ENCODE measurements around the gene MICU1. TPM values are rescaled to one million over a fixed set of nuclear protein-coding genes. Genes with fewer than 3 reads are reported as not detected.
A peak's percentile ranks its signal among the peaks of the same experiment; 100 is the strongest.

The MICU1 gene
- total RNA-seq, 2 donors from 2014 or later, result 42.8 to 49.6 TPM

- DNase-seq (ENCODE audit: low spot score in 2 of 2) (peak in 1 of 2 donors; percentile 77), ATAC-seq (peak; percentile 10 to 82)
These were observed 280.9 kb downstream of the MICU1 start for GRCh38 chr10:72344932-72345331.

GRCh38 chr10:72342911-72343310 is 283.0 kb downstream of the MICU1 start:
- peak overlapping the region; percentile 68 to 85 for H3K27ac Mint-ChIP-seq
- no peaks in the 10 kb centered on the region for H3K9me3 Mint-ChIP-seq
- ATAC-seq, result no peak
- no peak for DNase-seq (ENCODE audit: low spot score in 2 of 2)
- H3K36me3 Mint-ChIP-seq, result peaks cover 2 to 7% of the 10 kb centered on the region in 2 donors

More at GRCh38 chr10:72344932-72345331, 280.9 kb downstream of the MICU1 start:
- Mint-ChIP-seq H3K36me3 (peaks cover 0 to 7% of the 10 kb centered on the region in 2 donors), H3K9me3 (no peaks in the 10 kb centered on the region), H3K27ac (peak overlapping the region; percentile 42 to 79)

DNA sequence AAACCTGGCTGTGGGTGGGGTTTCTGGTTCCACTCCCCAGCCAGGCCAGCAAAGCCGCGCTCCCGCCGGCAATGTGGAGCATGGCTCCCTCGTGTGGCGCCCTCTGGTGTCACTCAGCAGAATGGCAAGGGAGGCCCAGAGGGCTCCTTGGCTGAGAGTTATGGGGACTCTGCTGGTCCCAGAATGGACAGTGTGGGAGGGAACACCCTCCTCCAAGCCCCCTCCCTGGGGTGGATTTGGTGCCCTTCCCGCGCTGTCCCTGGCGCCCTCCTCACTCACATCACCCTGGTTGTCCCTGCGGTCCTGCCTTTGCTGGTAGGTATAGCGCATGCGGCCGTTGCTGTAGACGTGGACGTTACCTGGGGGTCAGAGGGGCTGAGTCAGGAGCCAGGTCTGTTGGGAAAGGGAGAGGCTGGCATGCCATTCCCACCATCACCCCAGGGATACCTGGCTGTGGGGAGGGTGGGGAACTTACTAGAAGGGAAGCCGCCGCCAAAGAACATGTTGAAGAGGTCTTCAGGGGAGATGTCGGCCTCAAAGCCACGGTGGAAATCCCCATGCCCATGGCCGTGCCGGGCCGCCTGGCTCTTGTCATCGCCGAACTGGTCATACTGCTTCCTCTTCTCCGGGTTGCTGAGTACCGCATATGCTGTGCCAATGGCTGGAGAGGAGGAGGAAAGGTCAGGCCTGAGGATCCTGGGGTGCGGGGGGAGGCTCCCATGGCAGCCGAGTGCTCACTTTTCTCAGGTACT is 285.2 kb downstream of the MICU1 start:
- DNase-seq (ENCODE audit: low spot score in 2 of 2) (peak; percentile 80 to 89), ATAC-seq (peak; percentile 28 to 48)
- Mint-ChIP-seq H3K9me3 (no peaks in the 10 kb centered on the region), H3K36me3 (peaks cover 11 to 13% of the 10 kb centered on the region in 2 donors), H3K27ac (peak overlapping the region in 1 of 2 donors; percentile 55)

DNA sequence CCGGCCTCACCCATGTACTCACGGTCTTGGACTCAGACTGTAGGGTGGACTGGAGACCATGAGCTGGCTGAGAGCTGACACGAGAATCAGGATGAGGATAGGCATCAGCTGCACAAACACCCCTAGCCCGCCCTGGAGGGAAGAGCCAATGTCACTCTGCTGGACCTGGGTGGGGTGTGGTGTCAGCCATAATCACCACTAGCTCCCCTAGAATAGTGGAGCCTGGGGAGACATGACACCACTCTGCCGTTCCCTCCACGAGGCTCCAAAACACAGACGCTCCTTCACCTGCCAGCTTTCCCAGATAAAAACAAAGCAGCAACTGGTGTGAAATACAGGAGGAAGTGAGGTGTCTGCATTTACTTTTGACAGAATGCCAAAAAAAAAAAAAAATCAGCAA is 287.7 kb downstream of the MICU1 start:
- Mint-ChIP-seq H3K9me3 (no peaks in the 10 kb centered on the region), H3K27ac (no peak overlapping the region), H3K36me3 (peaks cover 13 to 23% of the 10 kb centered on the region in 2 donors)
- no peak for DNase-seq (ENCODE audit: low spot score in 2 of 2)
- no peak for ATAC-seq

GRCh38 chr10:72337722-72338121 is 288.2 kb downstream of the MICU1 start:
- ATAC-seq (no peak), DNase-seq (ENCODE audit: low spot score in 2 of 2) (no peak)
- Mint-ChIP-seq H3K27ac (no peak overlapping the region), H3K36me3 (peaks cover 13 to 27% of the 10 kb centered on the region in 2 donors), H3K9me3 (no peaks in the 10 kb centered on the region)

- H3K27ac Mint-ChIP-seq, result peak overlapping the region; percentile 50 to 97
- H3K36me3 Mint-ChIP-seq, result peaks cover 13 to 27% of the 10 kb centered on the region in 2 donors
- H3K9me3 Mint-ChIP-seq, result no peaks in the 10 kb centered on the region
- DNase-seq (ENCODE audit: low spot score in 2 of 2) (peak; percentile 79 to 82), ATAC-seq (peak in 1 of 2 donors; percentile 15)
These were observed 288.7 kb downstream of the MICU1 start for GRCh38 chr10:72337039-72337629.

- Mint-ChIP-seq H3K9me3 (no peaks in the 10 kb centered on the region), H3K36me3 (peaks cover 13 to 31% of the 10 kb centered on the region in 2 donors), H3K27ac (peak overlapping the region; percentile 77 to 97)
- DNase-seq (ENCODE audit: low spot score in 2 of 2), result no peak
- ATAC-seq, result no peak
These were observed 289.4 kb downstream of the MICU1 start for GRCh38 chr10:72336259-72337038.

DNA sequence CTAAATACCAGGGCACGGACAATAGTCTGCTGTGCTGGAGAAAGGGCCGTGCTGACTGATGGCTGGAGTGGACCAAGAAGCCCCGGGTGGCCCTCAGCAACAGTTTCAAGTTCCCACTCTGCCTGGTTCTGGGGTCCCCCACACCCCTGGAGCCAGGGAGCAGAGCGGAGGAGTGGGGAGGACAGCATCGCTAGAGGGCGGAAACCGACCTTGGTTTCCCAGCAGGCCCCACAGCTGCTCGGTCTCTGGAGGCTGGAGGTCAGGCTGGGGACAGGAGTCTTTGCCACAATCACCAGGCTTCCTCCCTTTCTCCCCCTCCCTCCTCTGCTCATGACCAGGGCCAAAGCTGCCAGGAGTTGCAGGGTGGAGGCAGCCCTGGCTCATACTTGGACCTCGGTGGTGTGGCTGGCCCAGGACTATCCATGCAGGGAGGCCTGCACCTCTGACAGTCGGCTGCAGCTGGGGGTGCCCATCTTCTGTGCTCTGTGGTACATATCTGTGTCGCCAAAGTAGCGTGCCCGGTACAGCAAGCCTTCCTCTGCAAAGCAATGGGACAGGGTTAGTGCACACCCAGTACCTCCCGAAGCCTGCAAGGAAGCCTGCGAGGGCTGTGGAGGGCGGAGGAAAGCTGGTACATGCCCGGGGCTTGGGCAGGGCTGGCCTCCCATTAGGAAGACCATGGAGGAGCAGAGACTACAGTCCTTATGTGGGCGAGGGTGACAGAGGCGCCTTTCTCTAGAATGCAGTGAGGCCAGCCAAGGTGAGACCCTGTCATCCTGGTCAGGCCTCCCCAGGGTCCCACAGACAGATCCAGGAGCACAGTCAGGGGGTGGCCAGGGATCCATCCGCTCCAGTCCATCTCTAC is 290.3 kb downstream of the MICU1 start:
- Mint-ChIP-seq H3K36me3 (peaks cover 7 to 31% of the 10 kb centered on the region in 2 donors), H3K27ac (peak overlapping the region; percentile 78 to 97), H3K9me3 (no peaks in the 10 kb centered on the region)
- ATAC-seq, result peak; percentile 4 to 17
- DNase-seq (ENCODE audit: low spot score in 2 of 2), result peak; percentile 50 to 80

GRCh38 chr10:72334825-72335393 is 291.0 kb downstream of the MICU1 start:
- peaks cover 6 to 31% of the 10 kb centered on the region in 2 donors for H3K36me3 Mint-ChIP-seq
- H3K27ac Mint-ChIP-seq, result peak overlapping the region; percentile 78 to 97
- peak; percentile 79 to 96 for DNase-seq (ENCODE audit: low spot score in 2 of 2)
- peak; percentile 54 to 66 for ATAC-seq
- no peaks in the 10 kb centered on the region for H3K9me3 Mint-ChIP-seq

GRCh38 chr10:72334196-72334824 is 291.6 kb downstream of the MICU1 start:
- H3K9me3 Mint-ChIP-seq, result no peaks in the 10 kb centered on the region
- DNase-seq (ENCODE audit: low spot score in 2 of 2) (no peak), ATAC-seq (no peak)
- H3K36me3 Mint-ChIP-seq, result peaks cover 6 to 31% of the 10 kb centered on the region in 2 donors
- H3K27ac Mint-ChIP-seq, result peak overlapping the region; percentile 95 to 97

GRCh38 chr10:72333112-72334015 is 292.5 kb downstream of the MICU1 start:
- Mint-ChIP-seq H3K36me3 (peaks cover 6 to 31% of the 10 kb centered on the region in 2 donors), H3K9me3 (no peaks in the 10 kb centered on the region), H3K27ac (peak overlapping the region; percentile 82 to 97)
- DNase-seq (ENCODE audit: low spot score in 2 of 2), result peak in 1 of 2 donors; percentile 76
- ATAC-seq, result peak in 1 of 2 donors; percentile 8

- ATAC-seq (no peak), DNase-seq (ENCODE audit: low spot score in 2 of 2) (peak in 1 of 2 donors; percentile 52)
- H3K27ac Mint-ChIP-seq, result peak overlapping the region; percentile 82 to 97
- no peaks in the 10 kb centered on the region for H3K9me3 Mint-ChIP-seq
- H3K36me3 Mint-ChIP-seq, result peaks cover 6 to 33% of the 10 kb centered on the region in 2 donors
These were observed 293.3 kb downstream of the MICU1 start for GRCh38 chr10:72332423-72333111.

DNA sequence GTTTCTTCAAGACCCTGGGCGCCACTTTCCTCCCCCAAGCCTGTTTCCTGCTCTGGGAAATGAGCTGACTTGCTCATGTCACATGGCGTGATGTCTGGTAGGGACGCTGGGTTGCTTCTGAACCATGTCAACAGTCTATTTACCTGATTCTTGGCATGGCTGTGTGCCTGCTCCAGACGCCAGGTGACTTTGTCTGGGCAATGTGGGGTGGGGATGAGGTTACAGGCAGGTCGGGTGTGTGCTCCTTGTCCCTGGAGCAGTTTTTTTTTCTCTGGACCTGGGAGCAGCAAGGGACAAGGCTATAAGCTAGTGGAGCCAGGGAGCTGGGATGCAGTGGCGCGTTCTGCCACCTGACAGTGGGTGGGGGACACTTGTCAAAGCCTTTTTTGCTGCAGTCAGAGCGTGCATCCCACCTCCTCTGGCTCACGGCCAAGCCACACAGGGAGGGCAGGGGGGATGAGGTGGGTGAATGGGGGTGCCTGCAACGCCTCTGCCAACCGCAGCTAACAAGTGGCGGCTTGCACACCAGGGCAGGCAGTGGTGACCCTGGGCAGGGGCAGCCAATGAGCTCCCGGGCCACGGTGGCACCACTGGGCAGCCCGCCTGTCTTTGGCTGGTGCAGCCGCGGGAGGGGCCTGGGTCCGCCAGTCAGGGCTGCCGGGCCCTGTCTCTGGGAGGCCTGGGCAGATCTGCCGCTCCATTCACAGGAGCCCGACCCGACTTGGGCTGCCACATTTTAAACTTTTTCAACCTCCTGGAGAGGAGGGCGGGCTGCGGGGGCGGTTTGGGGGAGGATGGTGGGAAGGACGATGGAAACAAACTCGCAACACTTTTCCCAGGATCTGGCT is 294.1 kb downstream of the MICU1 start:
- ATAC-seq (peak; percentile 68 to 70), DNase-seq (ENCODE audit: low spot score in 2 of 2) (peak; percentile 92 to 97)
- H3K27ac Mint-ChIP-seq, result peak overlapping the region; percentile 97 to 99
- H3K36me3 Mint-ChIP-seq, result peaks cover 8 to 35% of the 10 kb centered on the region in 2 donors
- peaks cover 0 to under 1% of the 10 kb centered on the region in 2 donors for H3K9me3 Mint-ChIP-seq
